GM21619 (cell line): Measurements from ENCODE around the gene NNAT.

Experiments used
- ATAC-seq: cut with Tn5 transposase; IDR thresholded peaks from one replicate; pipeline ENCODE4 v1.9.1; 2021; ENCODE audit not compliant: unreplicated experiment

The NNAT gene

DNA sequence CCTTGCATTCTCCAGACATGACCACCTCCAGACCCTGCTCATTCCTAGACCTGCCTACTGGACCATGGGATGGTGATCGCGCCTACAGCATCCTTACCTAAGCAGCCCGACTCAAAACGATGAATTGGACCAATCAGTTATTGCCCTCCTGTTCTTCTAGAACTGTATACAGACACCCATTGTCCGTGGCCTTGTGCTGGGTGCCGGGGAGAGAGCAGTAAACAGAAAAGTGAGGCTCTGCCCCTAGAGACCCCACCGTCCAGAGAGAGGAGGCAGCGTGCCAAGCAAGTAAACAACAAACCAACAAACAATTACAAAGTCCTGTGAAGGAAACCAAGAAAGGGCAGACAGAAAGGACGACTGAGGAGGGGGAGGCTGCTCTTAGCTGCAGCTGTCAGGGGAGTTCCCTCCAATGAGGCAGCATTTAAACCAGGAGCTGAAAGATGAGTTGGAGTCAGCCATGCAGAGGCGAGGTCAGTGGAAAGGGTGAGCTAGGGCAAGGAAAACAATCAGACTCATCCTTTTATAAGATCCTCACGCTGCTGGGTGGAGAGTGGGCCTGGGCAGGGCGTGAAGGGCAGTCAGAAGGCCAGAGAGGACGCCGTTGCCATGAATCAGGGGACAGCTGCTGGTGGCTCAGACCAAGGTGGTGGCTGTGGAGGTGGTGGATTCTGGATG is 44.2 kb downstream of the NNAT start:
- ATAC-seq, result no peak

DNA sequence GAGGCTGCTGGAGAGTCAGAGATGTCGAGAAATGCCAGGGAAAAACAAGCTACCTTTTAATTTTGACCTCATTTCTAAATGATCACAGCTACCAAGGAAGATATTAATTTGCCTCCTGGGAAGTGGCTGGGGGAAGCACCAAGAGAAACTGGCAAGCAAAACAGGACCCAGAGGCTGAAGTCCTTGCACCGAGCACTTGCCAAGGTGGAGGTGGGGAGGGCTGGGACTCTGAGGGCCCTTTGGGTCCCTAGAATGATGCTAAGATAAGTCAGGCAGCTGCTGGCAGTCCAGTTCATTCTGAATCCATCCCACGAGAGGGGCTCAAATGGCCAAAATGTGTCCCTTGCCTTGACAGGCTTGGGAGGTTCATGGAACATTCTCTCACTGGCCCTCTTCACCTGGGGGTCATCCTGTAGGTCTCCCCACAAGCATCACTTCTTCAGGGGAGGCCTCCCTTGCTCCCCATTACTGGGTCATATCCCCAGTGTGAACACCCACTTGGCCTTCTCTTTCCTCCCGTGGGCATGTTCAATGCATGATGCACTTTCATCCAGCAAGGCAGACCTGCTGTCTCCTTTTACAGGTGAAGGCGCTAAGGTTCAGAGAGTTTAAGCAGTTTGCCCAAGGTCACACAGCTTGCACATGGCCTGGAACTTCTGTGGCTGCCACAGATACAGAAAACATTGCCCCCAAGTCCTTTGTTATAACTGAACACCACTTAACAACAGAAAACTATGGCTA is 45.7 kb downstream of the NNAT start:
- no peak for ATAC-seq

- no peak for ATAC-seq
Measured at GRCh38 chr20:37567331-37567665, 46.2 kb downstream of the NNAT start.

GRCh38 chr20:37567671-37568588 is 46.9 kb downstream of the NNAT start:
- ATAC-seq, result no peak

GRCh38 chr20:37570419-37570818 is 49.4 kb downstream of the NNAT start:
- no peak for ATAC-seq

- no peak for ATAC-seq
Measured at GRCh38 chr20:37571033-37571432, 50.0 kb downstream of the NNAT start.
